B cell (primary cell): ENCODE data around the gene PARD3. TPM values are rescaled to one million over a fixed set of nuclear protein-coding genes. Genes with fewer than 3 reads are reported as not detected.

Source experiments
- ATAC-seq: fragments of 200-7000 bp; cut with Tn5 transposase; one replicate; pipeline ENCODE4 v1.10.0; 2021; ENCODE audit warnings: low read depth, mild to moderate bottlenecking, moderate number of reproducible peaks, moderate library complexity
- CTCF ChIA-PET: fragments of 350-600 bp; sonication (Branson Sonifier 250); formaldehyde crosslinking; loops from one replicate; lab custom pipeline; 2021; ENCODE audit warnings: antibody characterized with exemption, inconsistent platforms; lab: Charles Lee
- POLR2A ChIA-PET: fragments of 350-600 bp; sonication (Branson Sonifier 250); formaldehyde crosslinking; loops from one replicate; lab custom pipeline; 2021; ENCODE audit warnings: antibody characterized with exemption; lab: Charles Lee
- DNase-seq: peaks from one replicate; pipeline ENCODE4 v3.0.0; 2013
- H2AFZ ChIP-seq: 2 replicates; pipeline ENCODE4 v1.6.1; 2012; ENCODE audit warnings: mild to moderate bottlenecking, low read depth, low read length; ENCODE audit not compliant: insufficient read depth, poor library complexity, severe bottlenecking
- H3K27ac ChIP-seq, 2 donors: 1 replicate in 1 of 2; 2 replicates in 1 of 2; pipeline ENCODE4 v1.5.1; 2012 to 2013; ENCODE audit warnings: low read length in 2 of 2, mild to moderate bottlenecking in 2 of 2, moderate library complexity in 1 of 2
- H3K27me3 ChIP-seq, 4 experiments: fragments of 200-600 bp in 1 of 4; sonication (generic) in 1 of 4; replicated peaks in 1 of 4; 1 replicate in 2 of 4; 2 replicates in 2 of 4; pipeline versions ENCODE4 v1.6.1 to v1.7.0; 2013 to 2016; ENCODE audit warnings: low read length in 3 of 4, mild to moderate bottlenecking in 2 of 4, mixed read lengths in 1 of 4, moderate library complexity in 1 of 4; ENCODE audit not compliant: insufficient read depth in 4 of 4, control insufficient read depth in 3 of 4; ENCODE audit errors: control extremely low read depth in 1 of 4
- H3K36me3 ChIP-seq, 2 experiments: replicated peaks in 1 of 2; 1 replicate in 1 of 2; 2 replicates in 1 of 2; pipeline versions ENCODE4 v1.6.1 to v1.7.1; 2013; ENCODE audit warnings: low read length in 1 of 2; ENCODE audit not compliant: insufficient read depth in 2 of 2, control insufficient read depth in 1 of 2; ENCODE audit errors: control extremely low read depth in 1 of 2, extremely low read depth in 1 of 2
- H3K4me1 ChIP-seq, 2 donors: fragments of 200-600 bp in 1 of 2; sonication (generic) in 1 of 2; 1 replicate in 1 of 2; 2 replicates in 1 of 2; pipeline versions ENCODE4 v1.5.1 to v1.6.1; 2013 to 2017; ENCODE audit warnings: low read length in 2 of 2; ENCODE audit not compliant: control insufficient read depth in 2 of 2, insufficient read depth in 2 of 2
- H3K4me2 ChIP-seq: replicated peaks from 2 replicates; pipeline ENCODE3; 2012; ENCODE audit warnings: mild to moderate bottlenecking, low read depth, low read length; ENCODE audit not compliant: poor library complexity, severe bottlenecking
- H3K4me3 ChIP-seq, 5 experiments: fragments of 200-600 bp in 1 of 5; sonication (generic) in 1 of 5; 1 replicate in 3 of 5; 2 replicates in 2 of 5; pipeline versions ENCODE4 v1.5.1 to v1.7.0; 2011 to 2016; ENCODE audit warnings: low read length in 4 of 5, mild to moderate bottlenecking in 4 of 5, low read depth in 2 of 5, control low read depth in 1 of 5, moderate library complexity in 1 of 5; ENCODE audit not compliant: insufficient read depth in 1 of 5; ENCODE audit errors: control extremely low read depth in 1 of 5, extremely low read depth in 1 of 5
- H3K79me2 ChIP-seq: fragments of 200-600 bp; sonication (generic); one replicate; pipeline ENCODE4 v1.6.0; 2016; ENCODE audit warnings: low read length; ENCODE audit not compliant: control insufficient read depth, insufficient read depth
- H3K9ac ChIP-seq: fragments of 200-600 bp; sonication (generic); 2 replicates; pipeline ENCODE4 v1.6.1; 2017; ENCODE audit warnings: mild to moderate bottlenecking, low read length, moderate library complexity
- H3K9me3 ChIP-seq, 3 donors: one replicate each; pipeline versions ENCODE4 v1.6.1 to v1.7.1; 2013; ENCODE audit warnings: low read length in 2 of 3; ENCODE audit not compliant: control insufficient read depth in 2 of 3, insufficient read depth in 1 of 3; ENCODE audit errors: control extremely low read depth in 1 of 3
- H4K20me1 ChIP-seq: 2 replicates; pipeline ENCODE4 v1.6.0; 2012; ENCODE audit warnings: mild to moderate bottlenecking, low read length; ENCODE audit not compliant: insufficient read depth, control insufficient read depth, poor library complexity, severe bottlenecking
- H3K27ac Mint-ChIP-seq: one replicate; pipeline ENCODE4 v1.8.0; 2021; ENCODE audit warnings: mixed read lengths
- H3K27me3 Mint-ChIP-seq: one replicate; pipeline ENCODE4 v1.8.0; 2021; ENCODE audit warnings: mixed read lengths
- H3K4me1 Mint-ChIP-seq: one replicate; pipeline ENCODE4 v1.8.0; 2021; ENCODE audit warnings: mixed read lengths
- H3K4me3 Mint-ChIP-seq: one replicate; pipeline ENCODE4 v1.8.0; 2021; ENCODE audit warnings: mixed read lengths
- H3K9me3 Mint-ChIP-seq: one replicate; pipeline ENCODE4 v1.8.0; 2022; ENCODE audit warnings: mixed read lengths; ENCODE audit not compliant: insufficient read depth
- CTCF ChIP-seq: fragments of 200-600 bp; IDR thresholded peaks from one replicate; pipeline ENCODE4 v1.8.0; 2022; ENCODE audit warnings: antibody characterized with exemption, mild to moderate bottlenecking
- EZH2 ChIP-seq: IDR thresholded peaks from 2 replicates; pipeline ENCODE4 v1.6.1; 2012; ENCODE audit warnings: borderline replicate concordance, low read depth, mild to moderate bottlenecking, moderate library complexity, low read length; ENCODE audit not compliant: insufficient read depth, poor library complexity, severe bottlenecking
- WGBS: methylation state at CpG from one replicate; pipeline ENCODE4 v1.1.5; 2013; ENCODE audit warnings: missing lambda C conversion rate; ENCODE audit not compliant: insufficient coverage; 5-methylcytosine and 5-hydroxymethylcytosine counted together
- intact Hi-C: fragments of 100-400 bp; cut with micrococcal nuclease; formaldehyde crosslinking; loops from one replicate; pipeline ENCODE4 v1.10.0; 2022
- polyA plus RNA-seq: library from polyadenylated mRNA; depleted of rRNA; stranded (reverse); fragments of >200 nt; gene quantifications from 2 replicates; pipeline ENCODE4 v1.2.3, GENCODE V29; 2012
- total RNA-seq, 2 donors: library from RNA; stranded (reverse); fragments of 120-200 nt in 1 of 2; gene quantifications; 1 replicate in 1 of 2; 2 replicates in 1 of 2; pipeline versions ENCODE4 v1.2.3 to v1.2.4, GENCODE V29; 2013 to 2022

PARD3 gene
- total and polyA plus RNA-seq, 2 donors (not counting 1 experiment from before 2014, with no cell fraction given), result not detected

- Histone ChIP-seq H3K79me2 (no peaks in the 10 kb centered on the region), H3K9ac (no peak overlapping the region), H3K4me1 (no peaks in the 10 kb centered on the region), H3K36me3 (no peaks in the 10 kb centered on the region), H3K9me3 (no peaks in the 10 kb centered on the region), H3K4me3 (no peak overlapping the region), H4K20me1 (no peaks in the 10 kb centered on the region), H3K4me2 (no peak overlapping the region), H3K27ac (no peak overlapping the region), H2AFZ (no peak overlapping the region), H3K27me3 (no peaks in the 10 kb centered on the region)
- Mint-ChIP-seq H3K27me3 (no peaks in the 10 kb centered on the region), H3K4me3 (no peak overlapping the region), H3K9me3 (no peaks in the 10 kb centered on the region), H3K27ac (no peak overlapping the region), H3K4me1 (no peaks in the 10 kb centered on the region)
- no peak for ATAC-seq
- no peak for DNase-seq
- intact Hi-C loops, result no loop called here
- no peak for TF ChIP-seq EZH2
- TF ChIP-seq CTCF, result no peak
- ChIA-PET CTCF (no interaction called here), POLR2A (no interaction called here)
- WGBS, result 93% methylated on average over 2 of the region's 2 CpGs
Measured at GRCh38 chr10:34180749-34181148, 634.3 kb downstream of the PARD3 start.

- Histone ChIP-seq H3K4me1 (no peaks in the 10 kb centered on the region), H3K4me3 (no peak overlapping the region), H3K9ac (no peak overlapping the region), H3K79me2 (no peaks in the 10 kb centered on the region), H3K27me3 (no peaks in the 10 kb centered on the region), H2AFZ (no peak overlapping the region), H3K27ac (no peak overlapping the region), H4K20me1 (no peaks in the 10 kb centered on the region), H3K4me2 (no peak overlapping the region), H3K36me3 (no peaks in the 10 kb centered on the region), H3K9me3 (no peaks in the 10 kb centered on the region)
- TF ChIP-seq EZH2 (no peak), CTCF (no peak)
- H3K9me3 Mint-ChIP-seq, result no peaks in the 10 kb centered on the region
- no peak overlapping the region for H3K27ac Mint-ChIP-seq
- ChIA-PET POLR2A (no interaction called here), CTCF (no interaction called here)
- H3K4me1 Mint-ChIP-seq, result no peaks in the 10 kb centered on the region
- ATAC-seq (no peak), DNase-seq (no peak)
- no peaks in the 10 kb centered on the region for H3K27me3 Mint-ChIP-seq
- intact Hi-C loops, result no loop called here
- no peak overlapping the region for H3K4me3 Mint-ChIP-seq
- no CpG with 5 or more reads among the region's 3 CpGs for WGBS
Measured at GRCh38 chr10:34179280-34179679, 635.8 kb downstream of the PARD3 start.
